Stimulated activated CD8-positive, alpha-beta memory T cell treated with anti-CD3 and anti-CD28 coated beads, Interleukin-7, amount 100 ng/mL, for 4 hours (primary cell): ENCODE data around the gene DISC1.

Experiments
- DNase-seq, 2 donors: peaks; one replicate each; pipeline ENCODE4 v3.0.0-alpha.2; 2020; ENCODE audit warnings: low read depth in 2 of 2

DISC1 gene

GRCh38 chr1:231993968-231994455, 367.4 kb downstream of the DISC1 start:
- DNase-seq: no peak

- no peak for DNase-seq
Measured at GRCh38 chr1:231998791-231999190, 372.2 kb downstream of the DISC1 start.

GRCh38 chr1:232005300-232005699, 378.7 kb downstream of the DISC1 start:
- no peak for DNase-seq

GRCh38 chr1:232009741-232010140, 383.2 kb downstream of the DISC1 start:
- no peak for DNase-seq

- no peak for DNase-seq
Measured at GRCh38 chr1:232011961-232012360, 385.4 kb downstream of the DISC1 start.

GRCh38 chr1:232012773-232013386, 386.3 kb downstream of the DISC1 start:
- DNase-seq: no peak

- DNase-seq: no peak
Measured at GRCh38 chr1:232014941-232015340, 388.4 kb downstream of the DISC1 start.

- no peak for DNase-seq
Measured at GRCh38 chr1:232016616-232017015, 390.0 kb downstream of the DISC1 start.

GRCh38 chr1:232017057-232017456, 390.5 kb downstream of the DISC1 start:
- no peak for DNase-seq

- DNase-seq: no peak
Measured at GRCh38 chr1:232017759-232018158, 391.2 kb downstream of the DISC1 start.

- no peak for DNase-seq
Measured at GRCh38 chr1:232018231-232019025, 391.8 kb downstream of the DISC1 start.

GRCh38 chr1:232019026-232019340, 392.4 kb downstream of the DISC1 start:
- DNase-seq: no peak

GRCh38 chr1:232020352-232020751, 393.8 kb downstream of the DISC1 start:
- no peak for DNase-seq

GRCh38 chr1:232029315-232029714, 402.7 kb downstream of the DISC1 start:
- DNase-seq: no peak

- DNase-seq: no peak
Measured at GRCh38 chr1:232031156-232031555, 404.6 kb downstream of the DISC1 start.

- DNase-seq: no peak
Measured at GRCh38 chr1:232033285-232033684, 406.7 kb downstream of the DISC1 start.

GRCh38 chr1:232034556-232034955, 408.0 kb downstream of the DISC1 start:
- DNase-seq: no peak

- no peak for DNase-seq
Measured at GRCh38 chr1:232036181-232036933, 409.8 kb downstream of the DISC1 start.

- no peak for DNase-seq
Measured at GRCh38 chr1:232037774-232038388, 411.3 kb downstream of the DISC1 start.

GRCh38 chr1:232038706-232039677, 412.4 kb downstream of the DISC1 start:
- no peak for DNase-seq

GRCh38 chr1:232040260-232040659, 413.7 kb downstream of the DISC1 start:
- no peak for DNase-seq
